Stimulated activated CD4-positive, alpha-beta T cell treated with anti-CD3 and anti-CD28 coated beads, TNF-alpha, amount 100 ng/mL, for 24 hours (primary cell): Measurements from ENCODE around the gene AKAP1.

Experiments used
- DNase-seq, 3 experiments: peaks; one replicate each; pipeline ENCODE4 v3.0.0-alpha.2; 2020; ENCODE audit warnings: low read depth in 3 of 3

AKAP1 gene

DNA sequence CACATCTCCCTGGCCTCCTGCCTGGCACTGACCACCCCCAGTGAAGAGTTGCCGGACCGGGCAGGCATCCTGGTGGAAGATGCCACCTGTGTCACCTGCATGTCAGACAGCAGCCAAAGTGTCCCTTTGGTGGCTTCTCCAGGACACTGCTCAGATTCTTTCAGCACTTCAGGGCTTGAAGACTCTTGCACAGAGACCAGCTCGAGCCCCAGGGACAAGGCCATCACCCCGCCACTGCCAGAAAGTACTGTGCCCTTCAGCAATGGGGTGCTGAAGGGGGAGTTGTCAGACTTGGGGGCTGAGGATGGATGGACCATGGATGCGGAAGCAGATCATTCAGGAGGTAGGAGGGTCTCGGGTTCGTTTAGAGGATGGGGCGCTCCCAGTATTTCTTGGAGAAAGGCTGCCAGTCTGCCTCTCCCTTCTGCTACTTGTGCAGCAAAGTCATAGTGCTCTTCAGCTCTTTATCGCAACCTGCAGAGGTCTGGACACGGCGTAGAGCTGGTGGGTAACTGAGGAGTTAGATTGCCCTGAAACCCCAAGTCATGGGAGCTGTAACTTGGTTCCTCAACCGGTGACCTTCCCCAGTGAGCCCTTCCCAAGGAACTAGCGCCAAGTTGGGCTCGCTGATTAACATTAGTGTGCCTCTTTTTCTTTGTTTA, 21.9 kb downstream of the AKAP1 start:
- DNase-seq = no peak

DNA sequence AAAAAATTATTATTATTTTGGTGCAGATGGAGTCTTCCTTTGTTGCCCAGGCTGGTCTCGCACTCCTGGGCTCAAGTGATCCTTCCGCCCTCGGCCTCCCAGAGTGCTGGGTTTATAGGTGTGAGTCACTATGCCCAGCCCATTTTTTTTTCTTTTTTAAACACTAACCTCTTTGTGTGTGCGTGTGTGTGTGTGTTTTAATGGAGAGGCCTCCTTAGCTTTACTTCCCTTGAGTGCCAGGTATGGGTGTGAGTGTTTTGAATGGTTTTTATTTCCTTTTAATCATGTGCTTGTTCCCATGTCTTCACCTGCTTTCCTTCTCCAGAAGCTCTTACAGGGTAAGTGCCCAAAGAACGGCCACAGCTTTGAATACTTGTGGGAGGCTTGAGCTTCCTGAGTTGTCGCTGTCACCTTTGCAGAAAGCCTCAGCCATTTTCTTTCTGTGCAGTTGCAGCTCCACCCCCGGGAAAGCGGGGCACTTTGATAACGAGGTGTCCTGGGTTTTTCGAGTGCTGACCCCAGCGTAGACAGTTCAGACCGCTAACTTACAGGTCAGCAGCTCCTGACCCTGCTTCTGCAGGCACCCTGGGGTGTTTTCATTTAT, 22.6 kb downstream of the AKAP1 start:
- no peak for DNase-seq

- no peak for DNase-seq
Observed at GRCh38 chr17:57108671-57109392, 23.8 kb downstream of the AKAP1 start.

DNA sequence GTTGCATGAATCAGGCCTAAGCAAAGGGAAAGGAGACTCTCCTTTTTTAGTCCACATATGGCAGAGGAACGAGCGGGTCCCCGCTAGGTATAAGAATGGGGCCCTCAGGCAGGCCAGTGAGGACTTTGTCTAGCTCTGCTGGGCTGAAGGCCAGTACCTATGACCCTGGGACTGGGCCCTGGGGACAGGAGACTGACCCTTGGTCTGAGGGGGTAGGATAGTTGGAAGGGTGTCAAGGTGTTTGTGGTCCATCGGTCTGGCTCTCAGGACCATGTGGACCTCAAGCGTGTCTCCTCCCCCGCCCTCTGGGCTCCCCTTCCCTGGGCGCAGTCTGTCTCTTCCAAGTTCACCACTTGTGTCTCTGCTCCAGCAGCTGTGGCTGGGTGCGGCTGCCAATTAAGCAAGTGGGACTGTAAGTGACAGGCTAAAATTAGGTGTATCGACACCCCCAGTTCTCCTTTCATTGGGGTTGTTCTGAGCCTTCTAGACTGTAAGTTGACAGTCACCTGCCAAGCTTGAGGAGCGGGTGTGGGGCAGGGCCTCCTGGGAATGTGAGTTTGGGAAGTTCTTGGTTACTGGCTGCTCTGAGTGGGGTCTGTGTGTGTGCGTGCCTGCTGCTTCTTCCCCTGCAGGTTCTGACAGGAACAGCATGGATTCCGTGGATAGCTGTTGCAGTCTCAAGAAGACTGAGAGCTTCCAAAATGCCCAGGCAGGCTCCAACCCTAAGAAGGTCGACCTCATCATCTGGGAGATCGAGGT, 24.5 kb downstream of the AKAP1 start:
- DNase-seq = no peak

DNA sequence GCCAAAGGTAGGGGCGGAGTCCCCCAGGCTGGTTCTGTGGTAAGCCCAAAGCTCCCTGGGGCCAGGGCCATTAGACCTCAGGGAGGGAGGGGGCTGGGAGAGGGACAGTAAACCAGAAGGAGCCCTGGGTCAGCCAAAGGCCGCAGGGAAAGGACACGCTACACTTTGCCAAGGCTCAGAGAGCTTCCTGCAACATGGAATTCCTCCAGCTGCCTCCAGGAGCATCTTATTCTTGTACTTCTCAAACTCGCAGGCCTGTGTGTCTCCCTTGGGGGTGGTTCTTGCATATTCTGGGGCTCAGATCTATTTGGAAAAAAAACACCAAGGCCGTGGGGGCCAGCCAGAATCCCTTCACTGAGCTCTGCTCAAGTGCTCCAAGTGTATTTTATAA, 25.1 kb downstream of the AKAP1 start:
- no peak for DNase-seq

DNA sequence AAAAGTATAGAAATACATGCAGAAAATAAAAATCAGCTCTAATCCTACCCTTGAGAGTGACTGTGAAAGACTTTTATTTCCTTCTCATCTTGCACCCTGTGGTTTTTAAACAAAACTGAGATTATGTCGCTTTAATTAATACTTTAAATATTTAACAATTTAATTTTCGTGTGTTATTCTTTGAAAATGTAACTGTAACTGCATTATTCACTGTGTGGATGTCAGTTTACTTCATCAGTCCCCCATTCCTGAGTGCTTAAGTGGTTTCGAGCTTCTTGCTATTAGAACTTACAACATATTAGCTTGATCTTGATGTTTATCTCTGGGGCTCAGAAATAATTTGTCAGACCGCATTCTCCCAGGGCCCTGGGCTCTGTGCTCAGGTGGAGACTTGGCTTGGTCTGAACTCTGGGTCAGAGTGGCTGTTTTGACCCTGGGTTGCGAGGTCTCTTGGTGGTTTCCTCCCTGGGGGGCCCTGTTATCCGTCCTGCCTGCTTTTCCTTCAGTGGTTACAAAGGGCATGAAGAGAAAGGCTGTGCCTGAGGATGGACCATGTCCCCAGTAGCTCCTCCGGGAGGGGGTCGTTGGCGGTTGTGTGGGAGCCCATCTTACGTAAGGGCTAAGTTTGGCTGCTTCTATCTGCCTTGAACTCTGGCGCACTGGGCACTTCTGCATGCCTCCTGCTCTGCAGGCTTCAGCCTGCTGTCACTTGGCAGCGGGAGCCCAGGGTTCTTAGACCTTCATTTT, 25.7 kb downstream of the AKAP1 start:
- no peak for DNase-seq

DNA sequence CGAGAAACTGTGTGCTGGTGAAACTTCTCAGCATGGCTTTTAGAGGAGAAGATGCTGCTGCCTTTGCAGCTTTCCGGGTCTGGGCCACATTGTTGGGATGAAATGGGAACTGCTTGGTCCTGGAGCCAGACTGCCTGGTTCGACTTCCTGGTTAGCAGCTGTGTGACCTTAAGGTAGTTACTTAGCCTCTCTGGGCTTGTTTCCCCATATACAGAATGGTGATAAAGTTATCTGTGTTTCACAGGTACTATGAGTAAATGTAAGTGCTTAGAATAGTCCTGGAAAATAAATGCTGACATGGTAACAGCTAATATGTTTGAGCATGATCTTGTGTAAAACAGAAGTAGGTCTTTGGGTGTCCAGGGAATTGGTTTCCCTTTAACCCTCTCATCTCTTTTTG, 26.3 kb downstream of the AKAP1 start:
- no peak for DNase-seq

DNA sequence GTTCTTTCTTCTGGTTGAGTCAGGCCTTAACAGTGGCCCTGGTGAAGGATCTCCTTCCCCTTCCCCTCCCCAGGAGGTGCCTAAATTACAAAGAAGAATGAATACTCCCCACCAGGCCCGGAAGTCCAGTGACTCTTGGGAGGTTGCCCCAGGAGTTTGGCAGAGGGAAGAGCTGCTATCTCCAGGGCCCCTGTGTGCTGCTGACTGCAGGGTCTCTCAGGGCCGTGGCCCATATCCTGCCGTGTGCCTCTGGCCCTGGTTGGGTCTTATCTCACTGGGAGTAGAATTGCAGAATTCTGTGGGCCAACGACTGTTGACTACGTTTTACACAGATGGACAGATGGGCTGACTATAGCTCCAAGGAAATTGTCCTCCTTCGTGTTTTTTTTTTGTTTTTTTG, 28.0 kb downstream of the AKAP1 start:
- no peak for DNase-seq

- DNase-seq = no peak
Observed at GRCh38 chr17:57113656-57114055, 28.6 kb downstream of the AKAP1 start.

GRCh38 chr17:57114085-57114673, 29.1 kb downstream of the AKAP1 start:
- DNase-seq = peak; percentile 33 to 63 (median 55)

DNA sequence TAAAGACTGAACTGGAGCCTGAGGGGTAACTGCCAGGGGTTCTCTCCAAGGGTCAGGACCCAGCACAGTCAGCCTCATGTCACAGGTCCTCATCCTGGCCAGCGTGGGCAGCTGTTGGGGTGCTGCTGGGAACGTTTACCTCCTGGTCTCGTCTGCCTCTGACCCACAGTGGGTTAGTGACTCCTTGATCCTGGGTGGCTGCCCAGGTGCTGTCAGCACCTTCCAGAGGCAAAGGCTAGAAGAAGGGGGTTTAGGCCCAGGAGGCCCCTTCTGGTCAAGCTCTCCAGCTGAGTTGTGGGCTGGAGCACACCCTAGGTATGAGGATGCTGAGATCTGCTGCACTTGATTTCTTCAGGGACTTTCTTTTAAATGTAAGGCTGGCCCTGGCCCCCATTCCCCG, 30.3 kb downstream of the AKAP1 start:
- DNase-seq = no peak

DNA sequence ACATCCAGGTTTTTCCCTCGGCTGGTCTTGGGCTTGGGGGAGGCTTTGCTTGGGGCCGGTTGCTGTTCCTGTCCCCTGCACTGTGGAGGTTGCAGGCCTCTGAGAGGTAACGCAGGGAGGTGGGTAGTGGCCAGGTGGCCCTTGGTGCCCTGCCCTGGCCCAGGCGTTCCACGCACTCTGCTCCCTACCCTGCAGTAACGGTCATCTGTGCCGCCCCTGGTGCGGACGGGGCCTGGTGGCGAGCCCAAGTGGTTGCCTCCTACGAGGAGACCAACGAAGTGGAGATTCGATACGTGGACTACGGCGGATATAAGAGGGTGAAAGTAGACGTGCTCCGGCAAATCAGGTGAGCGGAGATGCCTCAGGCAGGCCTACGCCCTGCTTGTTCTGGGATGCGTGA, 30.9 kb downstream of the AKAP1 start:
- no peak for DNase-seq

- no peak for DNase-seq
Observed at GRCh38 chr17:57117798-57118197, 32.8 kb downstream of the AKAP1 start.

DNA sequence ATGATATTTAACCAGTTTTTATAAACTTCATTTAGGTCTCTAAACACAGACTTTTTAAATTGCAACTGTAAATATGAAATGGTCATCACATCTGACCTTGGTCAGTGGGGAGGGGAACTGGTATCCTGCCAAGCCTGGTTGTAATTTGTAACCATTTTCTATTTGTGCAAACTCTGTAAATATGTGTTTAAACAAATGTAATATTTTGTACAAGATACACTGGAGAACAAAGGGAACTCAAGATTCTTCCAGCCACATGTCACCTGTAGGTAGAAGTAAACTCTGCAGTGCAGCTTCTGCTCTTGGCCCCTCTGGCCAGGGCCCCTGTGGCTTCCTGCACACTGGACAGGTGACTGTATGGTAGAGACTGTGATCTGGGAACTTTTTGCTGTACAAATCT, 35.8 kb downstream of the AKAP1 start:
- DNase-seq = no peak

- no peak for DNase-seq
Observed at GRCh38 chr17:57121308-57122042, 36.4 kb downstream of the AKAP1 start.

GRCh38 chr17:57124053-57124452, 39.0 kb downstream of the AKAP1 start:
- no peak for DNase-seq

DNA sequence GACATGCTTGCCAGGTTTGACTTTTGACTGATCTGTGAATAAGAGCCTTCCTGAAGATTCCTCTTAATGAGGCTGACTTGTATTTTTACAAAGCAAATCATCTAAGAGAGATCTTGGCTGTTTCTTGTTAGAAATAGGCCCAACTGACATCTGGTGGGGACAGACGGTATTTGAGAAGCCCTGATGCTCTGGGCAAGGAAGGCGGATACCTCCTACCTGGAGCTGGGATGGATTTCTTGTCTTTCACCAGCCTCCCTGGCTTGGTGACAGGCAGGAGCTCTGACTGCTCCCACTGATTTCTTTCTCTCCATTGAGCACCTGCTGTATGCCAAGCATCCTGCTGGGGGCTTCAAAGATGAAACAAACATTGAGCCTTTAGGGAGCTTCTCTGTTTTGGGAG, 40.4 kb downstream of the AKAP1 start:
- no peak for DNase-seq

DNA sequence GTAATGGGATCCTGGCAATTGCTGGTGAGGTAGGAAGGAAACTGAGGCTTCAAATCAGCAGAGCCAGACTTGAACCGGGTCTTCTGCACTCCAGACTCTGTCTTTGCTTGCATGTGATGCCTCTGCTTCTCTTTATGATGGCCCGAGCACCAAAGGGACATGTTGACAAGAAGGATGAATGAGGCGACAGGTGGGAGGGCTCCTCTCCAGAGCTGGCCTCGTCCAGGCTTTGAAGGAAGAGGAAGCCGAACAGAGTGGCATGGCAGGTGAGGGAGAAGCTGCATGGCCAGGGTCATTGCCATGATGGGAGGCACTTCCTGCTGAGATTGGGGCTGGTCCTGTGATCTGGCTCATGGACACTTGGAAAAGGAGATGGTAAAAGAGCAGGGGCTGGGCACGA, 40.8 kb downstream of the AKAP1 start:
- DNase-seq = no peak

GRCh38 chr17:57130708-57131461, 45.8 kb downstream of the AKAP1 start:
- peak; percentile 69 to 82 (median 79) for DNase-seq

GRCh38 chr17:57132663-57133062, 47.6 kb downstream of the AKAP1 start:
- DNase-seq = no peak
